ENCODE data around the gene EXOC6B.

Gene EXOC6B

GRCh38 chr2:72414137-72414760 lies 411.6 kb downstream of the EXOC6B start:
- no peak for TF ChIP-seq ZNF274 (IDR thresholded peaks at IDR 0.05; ENCODE audit: low read depth, low read length)
- H3K4me3 ChIP-seq (ENCODE audit: low read length) = no peak overlapping the region

DNA sequence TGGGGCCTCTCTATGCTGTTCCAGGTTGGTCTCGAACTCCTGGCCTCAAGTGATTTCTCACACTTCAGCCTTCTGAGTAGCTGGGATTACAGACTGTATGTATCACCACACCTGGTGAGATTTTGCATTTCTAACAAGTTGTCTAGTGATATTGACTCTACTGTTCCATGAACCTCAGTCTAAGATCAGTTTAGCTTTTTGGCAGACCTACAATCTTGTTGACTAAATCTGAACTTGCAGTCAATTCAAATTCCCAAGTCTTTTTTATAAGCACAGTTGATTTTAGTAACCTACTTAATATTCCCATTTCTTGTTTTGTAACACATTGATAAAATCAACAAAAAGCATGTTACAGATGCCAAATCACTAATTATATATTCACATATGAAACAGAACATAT lies 412.1 kb downstream of the EXOC6B start:
- no peak overlapping the region for H3K4me3 ChIP-seq (ENCODE audit: low read length)
- TF ChIP-seq ZNF274 (IDR thresholded peaks at IDR 0.05; ENCODE audit: low read depth, low read length) = no peak

GRCh38 chr2:72412214-72412613 lies 413.6 kb downstream of the EXOC6B start:
- no peak for TF ChIP-seq ZNF274 (IDR thresholded peaks at IDR 0.05; ENCODE audit: low read depth, low read length)
- no peak overlapping the region for H3K4me3 ChIP-seq (ENCODE audit: low read length)

DNA sequence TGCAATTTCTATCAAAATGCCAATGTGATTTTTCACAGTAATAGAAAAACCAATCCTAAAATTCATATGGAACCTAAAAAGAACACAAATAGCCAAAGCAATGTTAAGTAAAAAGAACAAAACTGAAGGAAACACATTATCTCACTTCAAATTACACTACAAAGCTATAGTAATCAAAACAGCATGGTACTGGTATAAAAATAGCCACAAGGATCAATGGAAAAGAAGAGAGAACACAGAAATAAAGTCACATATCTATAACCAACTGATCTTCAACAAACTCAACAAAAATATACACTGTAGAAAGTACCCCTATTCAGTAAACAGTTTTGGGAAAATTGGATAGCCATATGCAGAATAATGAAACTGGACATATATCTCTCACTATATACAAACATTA lies 426.0 kb downstream of the EXOC6B start:
- no peak for TF ChIP-seq ZNF274 (IDR thresholded peaks at IDR 0.05; ENCODE audit: low read depth, low read length)
- no peak overlapping the region for H3K4me3 ChIP-seq (ENCODE audit: low read length)

DNA sequence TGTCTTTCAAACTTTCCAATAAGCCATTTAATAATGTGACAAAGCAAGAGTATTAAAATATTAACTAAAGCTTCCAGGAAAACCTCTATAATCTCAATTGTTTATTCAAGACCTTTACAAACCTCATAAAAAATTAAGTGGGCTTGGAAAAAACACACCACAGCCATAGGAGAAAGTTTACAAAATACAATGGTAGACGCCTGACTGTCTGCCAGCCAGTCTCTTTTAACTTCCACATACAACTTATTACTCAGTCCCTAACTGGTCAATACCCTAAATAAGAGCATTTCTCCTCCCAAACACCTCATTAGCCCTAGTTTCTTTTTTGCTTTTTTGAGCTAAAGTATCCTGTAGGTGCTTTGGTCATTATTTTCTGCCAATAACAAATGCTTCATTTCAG lies 430.7 kb downstream of the EXOC6B start:
- no peak overlapping the region for H3K4me3 ChIP-seq (ENCODE audit: low read length)
- TF ChIP-seq ZNF274 (IDR thresholded peaks at IDR 0.05; ENCODE audit: low read depth, low read length) = no peak

GRCh38 chr2:72394541-72395070 lies 431.2 kb downstream of the EXOC6B start:
- no peak overlapping the region for H3K4me3 ChIP-seq (ENCODE audit: low read length)
- TF ChIP-seq ZNF274 (IDR thresholded peaks at IDR 0.05; ENCODE audit: low read depth, low read length) = no peak

- TF ChIP-seq ZNF274 (IDR thresholded peaks at IDR 0.05; ENCODE audit: low read depth, low read length) = no peak
- no peak overlapping the region for H3K4me3 ChIP-seq (ENCODE audit: low read length)
Measured at GRCh38 chr2:72389447-72389846, 436.4 kb downstream of the EXOC6B start.

DNA sequence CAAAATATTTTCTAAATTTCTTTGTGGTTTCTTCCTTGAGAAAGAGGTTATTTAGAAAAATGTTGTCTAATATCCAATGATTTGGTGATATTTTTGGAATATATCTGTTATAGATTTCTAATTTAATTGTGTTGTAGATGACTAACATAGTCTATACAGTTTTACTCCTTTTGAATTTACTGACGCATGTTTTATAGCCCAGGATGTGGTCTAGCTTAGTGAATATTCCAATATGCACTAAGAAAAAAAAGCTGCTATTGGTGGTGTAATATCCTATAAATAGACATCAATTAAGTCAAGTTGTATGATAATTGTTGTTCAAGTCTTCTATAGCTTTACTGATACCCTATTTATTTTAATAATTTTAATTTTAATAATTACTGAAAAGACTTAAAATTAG lies 437.6 kb downstream of the EXOC6B start:
- H3K4me3 ChIP-seq (ENCODE audit: low read length) = no peak overlapping the region
- TF ChIP-seq ZNF274 (IDR thresholded peaks at IDR 0.05; ENCODE audit: low read depth, low read length) = no peak

DNA sequence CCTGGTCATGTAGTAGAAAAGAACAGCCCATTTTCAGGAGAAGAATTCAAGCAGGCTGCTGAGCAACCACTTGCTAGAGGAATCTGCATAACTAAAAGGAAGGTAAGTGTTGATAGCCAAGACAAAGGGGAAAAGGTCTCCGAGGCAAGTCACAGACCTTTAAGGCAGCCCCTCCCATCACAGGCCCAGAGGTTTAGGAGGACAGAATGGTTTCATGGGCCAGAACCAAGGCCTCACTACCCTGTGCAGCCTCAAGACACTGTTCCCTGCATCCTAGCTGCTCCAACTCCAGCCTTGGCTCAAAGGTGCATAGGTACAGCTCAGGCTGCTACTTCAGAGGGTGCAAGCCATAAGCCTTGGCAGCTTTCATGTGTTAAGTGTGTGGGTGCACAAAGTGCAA lies 439.5 kb downstream of the EXOC6B start:
- H3K4me3 ChIP-seq (ENCODE audit: low read length) = no peak overlapping the region
- TF ChIP-seq ZNF274 (IDR thresholded peaks at IDR 0.05; ENCODE audit: low read depth, low read length) = no peak

DNA sequence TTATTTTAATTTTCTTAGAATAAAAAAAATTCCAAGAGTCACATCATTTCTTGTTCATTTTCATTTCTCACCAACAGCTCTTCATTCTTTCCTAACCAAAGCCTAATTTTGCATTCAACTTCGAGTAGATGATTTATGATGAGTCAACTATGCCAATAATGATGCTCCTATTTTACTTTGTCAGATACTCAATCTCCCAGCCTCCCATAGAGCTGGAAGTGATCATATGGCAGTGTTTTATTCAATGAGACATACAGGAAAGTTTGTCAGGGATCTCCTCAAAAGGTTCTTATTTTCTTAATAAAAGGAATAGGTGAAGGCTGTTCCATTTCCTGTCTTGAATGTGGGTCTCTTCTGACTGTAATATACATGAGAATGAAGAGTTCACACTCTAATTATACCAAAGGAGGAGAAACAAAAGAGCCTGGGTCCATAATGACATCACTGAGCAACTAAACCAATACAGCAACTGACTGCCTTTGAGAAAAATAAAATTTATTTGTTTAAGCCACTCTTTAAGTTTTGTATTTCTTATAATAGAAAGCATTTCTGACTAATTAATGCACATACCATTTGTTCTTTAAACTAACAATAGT lies 447.0 kb downstream of the EXOC6B start:
- no peak for TF ChIP-seq ZNF274 (IDR thresholded peaks at IDR 0.05; ENCODE audit: low read depth, low read length)
- H3K4me3 ChIP-seq (ENCODE audit: low read length) = no peak overlapping the region

DNA sequence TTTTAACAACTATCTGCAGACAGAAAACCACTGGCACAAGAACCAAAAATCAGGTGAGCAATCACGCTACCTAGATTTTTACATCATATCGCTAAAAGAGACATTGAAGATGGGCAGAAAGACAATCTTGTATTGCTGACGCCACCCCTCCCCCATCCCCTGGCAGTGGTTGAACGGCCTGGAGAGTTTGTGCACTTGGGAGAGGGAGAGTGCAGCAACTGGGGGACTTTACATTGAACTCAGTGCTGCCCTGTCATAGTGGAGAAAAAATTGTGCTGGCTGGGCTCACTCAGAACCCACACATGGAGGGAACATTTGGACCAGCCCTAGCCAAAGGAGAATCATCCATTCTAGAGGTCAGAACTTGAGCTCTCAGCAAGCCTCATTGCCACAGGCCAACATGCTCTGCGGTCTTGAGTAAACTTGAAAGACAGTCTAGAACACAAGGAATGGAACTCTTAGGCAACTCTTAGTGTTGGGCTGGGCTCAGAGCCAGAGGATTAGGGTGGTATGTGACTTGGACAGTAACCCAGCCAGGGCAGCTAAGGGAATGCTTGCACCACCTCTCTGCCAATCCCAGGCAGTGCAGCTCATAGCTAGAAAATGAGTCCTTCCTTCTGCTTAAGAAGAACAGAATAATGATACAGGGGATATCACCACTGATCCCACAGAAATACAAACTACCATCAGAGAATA lies 458.2 kb downstream of the EXOC6B start:
- no peak overlapping the region for H3K4me3 ChIP-seq (ENCODE audit: low read length)
- no peak for TF ChIP-seq ZNF274 (IDR thresholded peaks at IDR 0.05; ENCODE audit: low read depth, low read length)

DNA sequence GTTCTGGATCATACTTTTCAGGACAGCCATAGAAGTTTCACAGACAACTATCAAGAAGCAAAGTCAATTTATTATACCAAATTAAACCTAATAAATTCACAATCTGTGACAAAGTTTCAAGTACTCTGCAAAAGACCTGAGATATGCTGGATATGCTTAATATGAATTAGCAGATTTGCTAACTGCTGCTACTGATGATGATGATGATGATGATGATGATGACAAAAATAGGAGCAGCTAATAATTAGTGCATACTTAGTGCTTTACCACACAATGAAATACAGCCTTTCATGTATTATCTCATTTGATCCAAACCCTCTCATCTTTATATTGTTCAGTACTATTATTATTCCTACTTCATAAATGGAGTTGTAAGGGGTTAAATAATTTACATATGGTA lies 462.4 kb downstream of the EXOC6B start:
- no peak overlapping the region for H3K4me3 ChIP-seq (ENCODE audit: low read length)
- no peak for TF ChIP-seq ZNF274 (IDR thresholded peaks at IDR 0.05; ENCODE audit: low read depth, low read length)

DNA sequence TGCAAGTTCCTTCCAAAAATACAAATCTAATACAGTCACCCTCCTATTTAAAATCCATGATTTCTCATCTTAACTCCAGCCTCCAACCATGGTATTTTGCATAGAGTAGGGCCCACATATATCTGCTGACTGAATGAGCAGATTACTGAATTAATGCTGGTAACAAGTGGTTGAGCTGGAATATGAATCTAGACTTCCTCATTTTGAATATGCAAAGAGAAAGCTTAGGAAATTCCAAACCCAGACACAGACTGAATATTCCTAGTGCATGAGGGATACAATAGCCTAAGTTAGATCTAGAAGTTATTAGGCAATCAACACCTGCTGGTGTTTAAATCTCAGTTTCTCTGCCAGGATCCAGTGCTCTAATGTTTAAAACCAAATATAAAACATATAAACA lies 463.1 kb downstream of the EXOC6B start:
- no peak for TF ChIP-seq ZNF274 (IDR thresholded peaks at IDR 0.05; ENCODE audit: low read depth, low read length)
- H3K4me3 ChIP-seq (ENCODE audit: low read length) = no peak overlapping the region

DNA sequence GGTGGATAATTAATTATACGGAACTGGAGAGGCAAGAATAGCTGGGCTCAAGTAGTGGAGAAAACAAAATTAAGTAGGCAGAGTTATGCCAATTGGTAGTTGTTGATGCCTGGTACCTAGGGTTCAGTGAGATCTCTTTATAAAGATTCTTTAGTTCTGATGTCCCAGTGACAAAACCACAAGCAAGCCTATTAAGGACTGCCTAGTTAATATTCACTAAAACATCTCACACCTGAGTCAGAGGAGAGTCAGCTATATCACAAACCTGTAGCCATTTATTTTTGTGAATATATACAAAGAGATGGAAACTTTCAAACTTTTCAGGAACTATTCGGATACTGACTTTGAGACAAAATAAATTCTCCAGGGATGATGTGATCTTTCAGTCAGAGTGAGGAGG lies 464.3 kb downstream of the EXOC6B start:
- no peak for TF ChIP-seq ZNF274 (IDR thresholded peaks at IDR 0.05; ENCODE audit: low read depth, low read length)
- H3K4me3 ChIP-seq (ENCODE audit: low read length) = no peak overlapping the region

- H3K4me3 ChIP-seq (ENCODE audit: low read length) = no peak overlapping the region
- no peak for TF ChIP-seq ZNF274 (IDR thresholded peaks at IDR 0.05; ENCODE audit: low read depth, low read length)
Measured at GRCh38 chr2:72361042-72361441, 464.8 kb downstream of the EXOC6B start.
